ENCODE measurements around the gene BMP10.

DNA sequence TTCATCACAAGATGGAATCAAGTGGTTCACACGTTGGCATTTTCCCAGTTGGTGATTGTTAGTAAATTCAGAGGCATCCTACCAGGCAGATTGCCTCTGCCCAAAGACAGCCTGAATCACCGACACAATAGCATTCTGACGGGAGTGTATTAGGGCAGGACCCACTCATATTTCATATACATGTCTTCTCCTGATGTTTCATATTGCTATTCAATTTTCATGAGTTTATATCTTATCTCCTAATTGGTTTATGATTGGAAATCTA, 14.5 kb upstream of the BMP10 start:
- TF ChIP-seq POLR2A (IDR thresholded peaks at IDR 0.05; ENCODE audit: extremely low read depth, insufficient read length): no peak
- TF ChIP-seq, protein P1, sequence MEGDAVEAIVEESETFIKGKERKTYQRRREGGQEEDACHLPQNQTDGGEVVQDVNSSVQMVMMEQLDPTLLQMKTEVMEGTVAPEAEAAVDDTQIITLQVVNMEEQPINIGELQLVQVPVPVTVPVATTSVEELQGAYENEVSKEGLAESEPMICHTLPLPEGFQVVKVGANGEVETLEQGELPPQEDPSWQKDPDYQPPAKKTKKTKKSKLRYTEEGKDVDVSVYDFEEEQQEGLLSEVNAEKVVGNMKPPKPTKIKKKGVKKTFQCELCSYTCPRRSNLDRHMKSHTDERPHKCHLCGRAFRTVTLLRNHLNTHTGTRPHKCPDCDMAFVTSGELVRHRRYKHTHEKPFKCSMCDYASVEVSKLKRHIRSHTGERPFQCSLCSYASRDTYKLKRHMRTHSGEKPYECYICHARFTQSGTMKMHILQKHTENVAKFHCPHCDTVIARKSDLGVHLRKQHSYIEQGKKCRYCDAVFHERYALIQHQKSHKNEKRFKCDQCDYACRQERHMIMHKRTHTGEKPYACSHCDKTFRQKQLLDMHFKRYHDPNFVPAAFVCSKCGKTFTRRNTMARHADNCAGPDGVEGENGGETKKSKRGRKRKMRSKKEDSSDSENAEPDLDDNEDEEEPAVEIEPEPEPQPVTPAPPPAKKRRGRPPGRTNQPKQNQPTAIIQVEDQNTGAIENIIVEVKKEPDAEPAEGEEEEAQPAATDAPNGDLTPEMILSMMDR (IDR thresholded peaks at IDR 0.05; ENCODE audit: low read depth, low read length): no peak
- TF ChIP-seq, protein P2, sequence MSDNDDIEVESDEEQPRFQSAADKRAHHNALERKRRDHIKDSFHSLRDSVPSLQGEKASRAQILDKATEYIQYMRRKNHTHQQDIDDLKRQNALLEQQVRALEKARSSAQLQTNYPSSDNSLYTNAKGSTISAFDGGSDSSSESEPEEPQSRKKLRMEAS (IDR thresholded peaks at IDR 0.05; ENCODE audit: low read depth, low read length): no peak

Data from NB4 (cell line).